Upper lobe of right lung (tissue), 1 donor: ENCODE data around the gene SLC5A6. TPM values are rescaled to one million over a fixed set of nuclear protein-coding genes. Genes with fewer than 3 reads are reported as not detected.

Source experiments
- ATAC-seq: fragments of 200-7000 bp; cut with Tn5 transposase; one replicate; pipeline ENCODE4 v1.9.1; 2020; ENCODE audit warnings: mild to moderate bottlenecking, moderate library complexity
- DNase-seq: peaks from one replicate; pipeline ENCODE4 v3.0.0-alpha.2; 2020
- H3K27ac ChIP-seq: fragments of 200-600 bp; one replicate; pipeline ENCODE4 v1.8.0; 2022
- H3K27me3 ChIP-seq: fragments of 200-600 bp; one replicate; pipeline ENCODE4 v1.8.0; 2022; ENCODE audit warnings: mild to moderate bottlenecking
- H3K36me3 ChIP-seq: fragments of 200-600 bp; one replicate; pipeline ENCODE4 v1.8.0; 2022
- H3K4me1 ChIP-seq: fragments of 200-600 bp; one replicate; pipeline ENCODE4 v1.8.0; 2022
- H3K4me3 ChIP-seq: fragments of 200-600 bp; one replicate; pipeline ENCODE4 v1.8.0; 2022; ENCODE audit warnings: mild to moderate bottlenecking
- H3K9me3 ChIP-seq: fragments of 200-600 bp; one replicate; pipeline ENCODE4 v1.8.0; 2022
- intact Hi-C: fragments of 100-400 bp; cut with DNase I; formaldehyde crosslinking; loops from one replicate; pipeline ENCODE4 v1.11.0; 2022
- total RNA-seq: library from RNA; stranded (reverse); fragmentation: NEBNext Ultra II Directional; extraction: Animal tissue kit (Norgen Biotek cat#: 25700); gene quantifications from one replicate; pipeline ENCODE4 v1.2.1, GENCODE V29; 2021
- TF ChIP-seq, protein P1 (sequence below): fragments of 200-600 bp; IDR thresholded peaks from one replicate; pipeline ENCODE4 v1.8.0; 2022; ENCODE audit warnings: antibody characterized with exemption
- donor health status: DM: no; HTN: yes; CAD: no; lungs with severe emphysema.

SLC5A6 gene
- total RNA-seq, 1 donor from 2014 or later = 24.5 TPM

DNA sequence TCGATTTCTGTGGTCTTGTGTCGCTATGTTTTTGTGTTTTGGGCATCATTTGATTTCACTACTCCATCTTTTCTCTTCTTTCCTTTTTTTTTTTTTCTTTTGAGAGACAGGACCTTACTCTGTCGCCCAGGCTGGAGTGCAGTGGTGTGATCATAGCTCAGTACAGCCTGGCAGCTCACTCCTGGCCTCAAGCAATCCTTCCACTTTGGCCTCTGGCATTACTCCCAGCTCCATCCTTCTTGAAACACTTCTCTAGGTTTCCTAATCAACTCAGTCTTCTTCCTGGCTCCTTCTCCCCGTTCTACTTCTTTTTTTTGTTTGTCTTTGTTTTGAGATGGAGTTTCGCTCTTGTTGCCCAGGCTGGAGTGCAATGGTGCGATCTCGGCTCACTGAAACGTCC, 36.7 kb downstream of the SLC5A6 start:
- Histone ChIP-seq H3K36me3 (no peaks in the 10 kb centered on the region), H3K4me1 (peaks cover 6% of the 10 kb centered on the region), H3K27ac (no peak overlapping the region), H3K27me3 (no peaks in the 10 kb centered on the region), H3K9me3 (no peaks in the 10 kb centered on the region), H3K4me3 (no peak overlapping the region)
- ATAC-seq = peak; percentile 73
- no peak for DNase-seq
- intact Hi-C loops = no loop called here
- TF ChIP-seq, protein P1, sequence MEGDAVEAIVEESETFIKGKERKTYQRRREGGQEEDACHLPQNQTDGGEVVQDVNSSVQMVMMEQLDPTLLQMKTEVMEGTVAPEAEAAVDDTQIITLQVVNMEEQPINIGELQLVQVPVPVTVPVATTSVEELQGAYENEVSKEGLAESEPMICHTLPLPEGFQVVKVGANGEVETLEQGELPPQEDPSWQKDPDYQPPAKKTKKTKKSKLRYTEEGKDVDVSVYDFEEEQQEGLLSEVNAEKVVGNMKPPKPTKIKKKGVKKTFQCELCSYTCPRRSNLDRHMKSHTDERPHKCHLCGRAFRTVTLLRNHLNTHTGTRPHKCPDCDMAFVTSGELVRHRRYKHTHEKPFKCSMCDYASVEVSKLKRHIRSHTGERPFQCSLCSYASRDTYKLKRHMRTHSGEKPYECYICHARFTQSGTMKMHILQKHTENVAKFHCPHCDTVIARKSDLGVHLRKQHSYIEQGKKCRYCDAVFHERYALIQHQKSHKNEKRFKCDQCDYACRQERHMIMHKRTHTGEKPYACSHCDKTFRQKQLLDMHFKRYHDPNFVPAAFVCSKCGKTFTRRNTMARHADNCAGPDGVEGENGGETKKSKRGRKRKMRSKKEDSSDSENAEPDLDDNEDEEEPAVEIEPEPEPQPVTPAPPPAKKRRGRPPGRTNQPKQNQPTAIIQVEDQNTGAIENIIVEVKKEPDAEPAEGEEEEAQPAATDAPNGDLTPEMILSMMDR = no peak

DNA sequence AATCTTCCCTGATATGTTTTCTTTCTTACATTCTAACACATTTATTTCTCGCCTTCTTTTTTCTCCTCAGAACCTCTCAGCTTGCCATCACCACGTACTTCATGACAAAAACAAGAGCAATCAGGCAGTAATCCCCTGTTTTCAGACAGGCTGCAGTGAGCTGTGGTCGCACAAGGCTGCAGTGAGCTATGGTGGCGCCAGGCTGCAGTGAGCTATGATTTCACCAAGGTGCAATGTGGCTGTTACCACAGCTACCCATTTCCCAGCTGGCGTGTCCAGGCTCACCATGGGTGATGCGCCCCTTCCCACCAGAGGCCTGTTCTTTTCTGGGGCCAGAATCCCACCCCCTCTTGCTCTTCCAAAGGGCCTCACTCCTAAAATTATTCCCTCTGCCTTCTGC, 37.4 kb downstream of the SLC5A6 start:
- Histone ChIP-seq H3K4me3 (no peak overlapping the region), H3K9me3 (no peaks in the 10 kb centered on the region), H3K27ac (no peak overlapping the region), H3K4me1 (peaks cover 12% of the 10 kb centered on the region), H3K27me3 (no peaks in the 10 kb centered on the region), H3K36me3 (no peaks in the 10 kb centered on the region)
- intact Hi-C loops = no loop called here
- no peak for DNase-seq
- TF ChIP-seq, protein P1 = no peak
- ATAC-seq = no peak

GRCh38 chr2:27171351-27171848, 40.7 kb downstream of the SLC5A6 start:
- intact Hi-C loops = no loop called here
- DNase-seq (no peak), ATAC-seq (no peak)
- Histone ChIP-seq H3K4me3 (no peak overlapping the region), H3K4me1 (peaks cover 12% of the 10 kb centered on the region), H3K27me3 (no peaks in the 10 kb centered on the region), H3K27ac (no peak overlapping the region), H3K9me3 (no peaks in the 10 kb centered on the region), H3K36me3 (no peaks in the 10 kb centered on the region)
- TF ChIP-seq, protein P1 = no peak

DNA sequence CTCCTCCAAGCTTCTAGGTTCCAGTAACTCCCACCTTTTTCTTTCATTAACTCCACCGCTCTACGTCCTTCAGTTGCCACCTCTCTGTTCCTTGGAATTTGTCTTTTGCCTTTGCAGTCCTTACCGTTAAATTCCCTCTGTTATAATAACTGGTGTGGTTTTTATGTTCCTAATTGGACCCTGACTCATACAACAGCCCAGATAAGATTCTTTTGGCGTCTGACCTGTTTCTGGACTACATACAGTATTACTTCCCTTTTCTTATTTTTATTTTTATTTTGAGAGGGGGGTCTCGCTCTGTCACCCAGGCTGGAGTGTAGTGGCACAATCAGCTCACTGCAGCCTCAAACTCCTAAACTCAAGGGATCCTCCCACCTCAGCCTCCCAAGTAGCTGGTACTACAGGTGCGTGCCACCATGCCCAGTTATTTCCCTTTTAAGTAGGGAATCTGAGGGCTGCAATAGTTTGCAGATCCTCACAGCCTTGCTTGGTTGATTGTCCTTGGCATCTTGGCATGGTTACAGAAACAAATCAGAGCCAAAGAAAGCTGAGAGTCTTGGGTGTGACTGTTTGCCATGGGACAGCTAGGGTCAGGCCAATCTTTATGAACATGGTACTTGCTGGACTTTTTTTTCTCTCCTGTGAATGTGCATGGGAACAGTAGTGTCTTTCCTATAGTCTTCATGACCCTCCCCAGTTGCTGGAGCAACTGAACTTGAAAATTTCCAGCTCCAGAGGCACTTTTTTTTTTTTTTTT, 41.3 kb downstream of the SLC5A6 start:
- Histone ChIP-seq H3K4me1 (peaks cover 12% of the 10 kb centered on the region), H3K9me3 (no peaks in the 10 kb centered on the region), H3K4me3 (no peak overlapping the region), H3K27me3 (no peaks in the 10 kb centered on the region), H3K27ac (no peak overlapping the region), H3K36me3 (no peaks in the 10 kb centered on the region)
- ATAC-seq (no peak), DNase-seq (no peak)
- TF ChIP-seq, protein P1 = no peak
- intact Hi-C loops = no loop called here

DNA sequence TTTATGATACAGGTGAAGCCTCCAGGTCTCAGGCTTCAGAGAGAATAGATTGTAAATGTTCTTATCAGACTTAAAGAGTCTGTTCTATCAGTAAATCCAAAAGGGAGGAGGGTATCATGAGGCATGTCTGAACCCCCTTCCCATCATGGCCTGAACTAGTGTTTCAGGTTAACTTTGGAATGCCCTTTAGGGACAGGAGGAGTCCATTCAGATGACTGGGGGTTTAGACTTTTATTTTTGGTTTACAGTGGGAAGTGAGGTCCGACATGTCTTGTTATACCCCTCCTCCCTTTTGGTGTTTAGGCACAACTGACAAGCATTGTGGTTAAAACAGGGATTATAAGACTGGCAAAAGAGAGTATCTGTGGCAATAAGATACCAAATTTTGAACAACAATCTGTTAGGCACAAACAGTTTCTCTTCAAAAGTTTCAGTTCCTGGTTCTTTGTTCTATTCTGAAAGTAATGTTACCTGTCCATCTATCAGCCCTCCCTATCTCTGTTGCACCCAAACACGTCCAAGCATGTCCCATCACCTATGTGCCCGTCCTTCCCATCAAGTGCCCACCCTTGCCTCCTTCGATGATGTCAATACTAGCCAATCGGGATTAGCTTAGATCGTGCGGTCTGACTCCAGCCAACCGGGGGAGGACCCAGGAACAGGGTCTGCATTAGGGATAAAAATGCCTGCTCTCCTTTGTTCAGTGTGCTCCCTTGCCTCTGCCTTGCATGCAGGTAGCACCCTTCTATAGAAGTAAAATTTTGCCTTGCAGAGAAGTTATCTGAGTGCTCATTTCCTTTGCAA, 46.9 kb downstream of the SLC5A6 start:
- Histone ChIP-seq H3K9me3 (no peaks in the 10 kb centered on the region), H3K27me3 (no peaks in the 10 kb centered on the region), H3K27ac (no peak overlapping the region), H3K36me3 (no peaks in the 10 kb centered on the region), H3K4me1 (peaks cover 4% of the 10 kb centered on the region), H3K4me3 (no peak overlapping the region)
- TF ChIP-seq, protein P1 = no peak
- intact Hi-C loops = no loop called here
- DNase-seq = no peak
- ATAC-seq = no peak
